ENCODE results near the gene BOC.

BOC gene

DNA sequence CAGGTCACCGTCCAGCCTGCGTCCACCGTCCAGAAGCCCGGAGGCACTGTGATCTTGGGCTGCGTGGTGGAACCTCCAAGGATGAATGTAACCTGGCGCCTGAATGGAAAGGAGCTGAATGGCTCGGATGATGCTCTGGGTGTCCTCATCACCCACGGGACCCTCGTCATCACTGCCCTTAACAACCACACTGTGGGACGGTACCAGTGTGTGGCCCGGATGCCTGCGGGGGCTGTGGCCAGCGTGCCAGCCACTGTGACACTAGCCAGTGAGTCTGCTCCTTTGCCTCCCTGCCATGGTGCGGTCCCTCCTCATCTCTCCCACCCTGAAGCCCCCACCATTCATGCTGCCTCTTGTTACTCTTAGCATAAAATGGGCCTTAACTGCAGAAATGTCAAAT is 39.2 kb downstream of the BOC start:
- no peak for DNase-seq

DNA sequence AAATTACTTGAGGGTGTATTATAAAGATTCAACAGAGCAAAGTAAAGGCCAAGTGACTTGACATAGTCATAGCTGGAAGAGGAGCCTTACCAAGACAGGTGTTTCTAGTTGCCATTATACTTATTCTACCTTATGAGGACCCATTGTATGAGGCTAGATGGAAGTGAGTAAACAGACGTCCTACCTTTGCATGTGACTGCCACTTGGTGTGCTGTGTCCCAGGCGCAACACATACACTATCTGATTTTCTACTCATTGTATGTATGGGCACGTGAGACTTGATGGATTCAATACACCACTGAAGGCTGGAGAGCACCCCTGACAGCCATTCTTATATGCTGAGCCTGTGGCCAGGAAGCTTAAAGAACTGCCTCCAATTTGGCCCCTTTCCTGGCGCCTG is 40.5 kb downstream of the BOC start:
- DNase-seq: no peak

DNA sequence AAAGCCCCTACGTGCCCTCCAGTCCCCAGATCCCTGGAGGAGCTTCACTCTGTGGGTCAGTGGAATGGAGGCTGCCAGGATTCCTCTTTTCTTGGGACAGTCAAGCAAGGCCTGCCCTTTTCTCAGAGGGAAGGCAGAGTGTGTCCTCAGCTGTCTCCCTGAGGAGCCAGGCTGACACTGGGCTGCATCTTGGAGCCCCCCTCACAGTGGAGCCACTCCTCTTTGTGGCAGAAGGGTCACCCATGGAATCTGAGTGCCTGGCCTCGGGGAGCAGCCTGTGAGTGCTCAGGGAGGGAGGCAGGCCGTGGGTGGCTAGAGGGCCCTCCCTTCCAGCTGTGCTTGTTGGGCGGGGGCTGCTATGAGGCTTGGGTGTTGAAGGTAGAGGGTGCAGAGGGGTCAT is 41.2 kb downstream of the BOC start:
- DNase-seq: no peak

DNA sequence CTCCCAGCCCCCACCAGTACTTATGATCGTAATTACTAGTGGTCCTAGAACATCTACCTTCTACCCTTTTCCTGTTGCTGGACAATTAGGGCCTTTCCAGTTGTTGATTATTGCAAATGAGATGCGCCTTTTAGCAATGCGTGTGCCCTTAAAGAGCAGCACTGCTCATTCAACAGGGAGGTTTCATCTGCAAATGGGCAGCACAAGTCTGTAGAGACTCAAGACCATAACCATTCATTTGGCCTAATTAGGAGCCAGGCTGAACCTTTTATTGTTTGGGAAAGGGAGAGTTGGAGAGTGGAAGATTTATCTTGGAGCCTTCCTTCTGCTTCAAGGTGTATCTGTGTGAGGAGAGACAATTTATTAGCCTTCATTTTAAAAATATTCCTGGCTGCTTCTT is 42.3 kb downstream of the BOC start:
- DNase-seq: no peak

DNA sequence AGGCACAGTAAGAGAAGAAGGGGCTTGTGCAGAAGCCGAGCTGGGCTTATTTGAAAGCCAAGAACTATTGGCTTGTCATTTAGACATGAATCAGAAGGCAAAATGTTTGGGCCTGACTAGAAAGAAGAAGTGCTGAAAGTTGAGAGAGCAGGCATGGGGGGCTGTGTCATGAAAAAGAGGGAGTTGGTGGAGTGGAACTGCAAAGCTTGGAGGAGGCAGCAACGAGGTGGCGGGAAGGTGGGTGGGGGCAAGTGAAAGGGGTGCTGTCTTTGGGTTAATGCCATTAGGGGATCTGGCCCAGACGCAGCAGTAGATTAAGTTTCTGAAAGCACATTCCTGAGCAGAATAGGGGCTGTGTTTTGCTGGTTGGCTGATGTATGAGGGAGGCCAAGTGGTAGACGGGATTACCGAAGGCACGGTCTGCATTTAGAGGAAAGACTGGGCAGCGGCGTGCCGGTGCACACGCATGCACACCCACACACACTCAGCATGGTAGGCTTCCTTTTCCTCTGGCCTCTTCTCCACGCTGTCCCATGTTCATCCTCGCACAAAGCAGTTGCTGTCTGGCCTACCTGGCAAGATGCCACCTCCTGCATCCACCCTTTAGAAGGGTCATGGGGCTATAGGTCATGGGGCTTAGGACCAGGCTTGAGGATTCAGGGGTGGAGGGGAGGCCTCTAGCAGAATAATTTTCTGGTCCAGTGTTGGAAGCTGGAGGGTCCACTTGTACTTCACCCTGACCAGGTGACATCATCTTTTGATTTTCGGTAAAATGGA is 43.0 kb downstream of the BOC start:
- DNase-seq: no peak

DNA sequence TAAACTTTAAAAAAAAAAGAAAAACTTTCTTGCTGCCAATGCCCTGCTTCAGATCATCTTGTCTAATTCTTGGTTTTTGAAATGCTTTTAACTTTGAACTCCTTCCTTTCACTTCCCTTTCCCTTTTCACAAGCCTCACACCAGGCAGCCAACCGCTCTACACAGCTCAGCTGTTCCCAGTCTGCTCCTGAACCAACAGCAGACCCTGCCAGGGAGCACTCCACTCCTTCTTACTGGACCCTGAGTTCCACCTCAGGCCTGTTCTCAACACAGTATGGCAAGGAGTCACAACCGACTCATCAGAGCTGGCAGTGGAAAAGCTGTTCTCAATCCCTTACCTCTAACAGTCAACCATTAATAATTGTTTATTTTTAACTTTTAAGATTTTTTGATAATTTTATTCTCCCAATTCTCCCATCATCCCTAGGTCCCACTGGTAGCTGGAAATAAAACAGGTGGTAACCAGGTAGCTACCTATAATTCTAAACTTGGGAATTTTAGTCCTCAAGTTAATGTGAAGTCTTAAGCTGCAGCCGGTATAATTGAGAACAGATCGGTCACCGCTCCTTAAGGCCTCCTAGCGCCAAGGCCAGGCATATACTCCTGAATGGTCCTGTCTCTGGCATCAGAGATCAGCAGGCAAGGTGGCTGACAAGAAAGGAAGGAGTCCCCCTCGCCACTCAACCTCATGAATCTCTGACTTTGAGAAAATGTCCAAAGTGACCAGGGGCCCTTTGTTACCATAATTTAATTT is 43.9 kb downstream of the BOC start:
- DNase-seq: no peak

DNA sequence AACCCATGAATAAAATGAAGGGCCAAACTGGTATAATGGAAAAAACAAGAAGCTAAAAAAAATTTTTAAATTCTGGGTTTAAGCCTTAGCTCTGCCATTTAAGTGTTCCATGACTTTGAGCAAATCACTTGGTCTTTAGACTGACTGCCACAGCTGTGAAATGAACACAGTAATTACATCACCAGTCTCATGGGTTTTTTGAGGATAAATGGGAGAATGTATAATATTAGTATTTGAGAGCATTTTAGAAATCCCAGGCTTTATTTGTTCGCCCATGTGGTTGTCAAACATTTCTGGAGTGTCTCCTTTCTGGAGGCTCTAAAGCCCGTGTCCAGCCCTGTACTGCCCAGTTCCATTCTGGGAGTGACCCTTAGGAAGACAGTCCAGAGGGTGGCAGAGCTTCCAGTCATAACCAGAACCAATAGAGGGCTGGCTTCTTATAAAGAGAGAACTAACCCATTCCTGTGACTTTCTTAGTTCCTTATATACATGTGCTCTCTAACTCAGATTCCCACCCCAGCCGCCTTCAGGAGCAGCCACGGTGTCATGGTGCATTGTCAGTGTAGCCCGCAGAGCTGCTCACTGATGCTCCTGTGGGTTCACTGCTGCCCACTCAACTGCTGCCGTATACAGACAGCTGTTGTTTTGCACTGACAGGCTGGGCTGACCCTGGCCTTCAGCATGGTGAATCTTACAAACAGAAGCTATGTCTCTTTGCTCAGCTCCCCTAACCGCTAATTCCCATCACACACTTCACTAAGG is 44.7 kb downstream of the BOC start:
- no peak for DNase-seq

DNA sequence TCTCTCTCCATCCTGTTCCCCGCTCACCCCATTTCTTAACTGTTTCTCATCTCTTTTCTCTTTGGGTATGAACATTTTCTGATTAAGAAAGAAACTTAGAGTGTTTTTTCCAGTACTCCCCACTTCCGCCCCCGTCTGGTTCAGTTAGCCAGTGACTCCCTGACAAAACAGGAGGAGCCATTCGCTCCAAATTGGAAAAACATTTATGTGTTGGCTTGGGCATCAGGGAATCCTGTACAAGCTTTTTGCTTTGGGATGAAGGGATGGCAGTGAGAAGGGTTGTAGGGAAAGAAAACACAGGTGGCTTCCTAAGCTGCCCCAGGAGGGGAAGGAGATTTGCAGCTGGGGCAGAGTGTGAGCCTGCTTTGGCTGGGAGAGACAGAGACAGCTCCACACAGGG is 47.0 kb downstream of the BOC start:
- DNase-seq: no peak

DNA sequence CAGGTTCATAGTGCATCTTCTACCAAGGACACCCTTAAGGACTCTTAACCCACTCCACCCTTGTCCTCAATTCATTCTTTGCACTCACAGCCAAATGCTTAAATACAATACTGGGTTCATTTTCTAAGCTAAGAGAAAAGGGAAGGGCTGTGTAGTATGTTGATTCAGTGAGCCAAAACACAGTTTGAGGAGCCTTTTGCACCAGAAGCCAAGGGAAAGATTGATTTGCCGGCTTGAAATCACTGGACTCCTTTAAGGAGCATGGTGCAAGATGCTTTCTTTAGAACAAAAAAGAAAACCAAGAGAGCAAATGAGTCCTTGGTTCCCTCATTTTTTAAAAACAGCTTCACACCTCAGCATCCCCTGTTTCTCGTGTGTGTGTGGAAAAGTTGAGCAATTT is 47.8 kb downstream of the BOC start:
- no peak for DNase-seq

DNA sequence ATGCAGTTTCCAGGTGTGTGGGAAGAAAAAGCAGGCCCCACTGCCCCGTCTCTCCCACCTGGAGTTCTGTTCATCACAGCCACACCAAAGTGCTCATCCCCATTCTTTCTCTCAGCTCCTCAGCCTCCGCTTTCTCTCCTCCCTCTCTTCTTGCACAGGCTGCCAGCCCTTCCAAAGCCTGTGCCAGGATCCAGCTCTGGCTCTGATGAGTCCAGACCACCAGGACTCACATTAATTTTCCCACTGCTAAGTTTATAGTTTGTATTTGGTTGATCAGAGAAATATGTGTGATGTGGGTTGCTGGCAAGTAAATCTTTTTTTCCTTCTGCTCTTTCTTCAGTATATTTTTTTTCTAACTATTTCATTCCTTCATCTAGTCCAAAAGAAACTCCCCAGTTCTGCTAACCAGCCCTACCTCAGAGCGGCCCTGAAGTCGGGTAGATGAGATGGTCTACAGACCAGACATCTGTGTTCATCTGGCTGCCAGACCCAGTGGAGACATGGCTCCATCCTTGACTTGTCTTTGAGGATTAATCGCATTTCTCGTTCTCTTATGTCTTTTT is 49.8 kb downstream of the BOC start:
- DNase-seq: no peak

DNA sequence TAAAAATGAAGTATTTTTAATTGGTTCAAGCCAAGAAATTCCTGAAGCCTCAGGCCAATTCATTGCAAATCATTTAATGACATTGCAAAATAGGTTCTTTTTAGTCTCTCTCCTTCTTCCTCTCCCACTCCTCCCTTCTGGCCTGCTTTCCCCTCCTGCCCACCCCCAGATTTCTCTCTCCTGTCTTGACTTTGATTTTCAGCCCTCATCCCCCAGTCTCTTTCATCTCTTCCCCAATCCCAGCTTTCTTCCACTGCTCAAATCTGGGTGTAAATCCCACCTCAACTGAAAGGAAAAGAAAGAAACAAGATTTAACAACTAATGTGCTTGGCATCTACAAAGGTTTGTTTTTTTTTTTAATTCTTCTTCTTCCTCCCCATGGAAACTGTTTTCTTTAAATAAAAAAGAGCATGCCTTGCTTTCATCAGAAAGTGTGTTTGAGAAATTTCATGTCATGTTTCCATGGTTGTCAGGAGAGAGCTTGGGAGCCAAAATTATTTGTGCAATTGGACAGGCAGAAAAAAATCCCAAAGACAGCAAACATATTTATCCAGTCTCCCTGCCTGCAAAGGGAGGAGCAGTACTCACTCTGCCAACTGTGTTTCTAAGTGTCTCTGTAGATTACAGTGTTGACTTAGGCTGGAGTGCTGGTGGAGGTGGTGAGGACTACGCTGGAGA is 50.4 kb downstream of the BOC start:
- no peak for DNase-seq

DNA sequence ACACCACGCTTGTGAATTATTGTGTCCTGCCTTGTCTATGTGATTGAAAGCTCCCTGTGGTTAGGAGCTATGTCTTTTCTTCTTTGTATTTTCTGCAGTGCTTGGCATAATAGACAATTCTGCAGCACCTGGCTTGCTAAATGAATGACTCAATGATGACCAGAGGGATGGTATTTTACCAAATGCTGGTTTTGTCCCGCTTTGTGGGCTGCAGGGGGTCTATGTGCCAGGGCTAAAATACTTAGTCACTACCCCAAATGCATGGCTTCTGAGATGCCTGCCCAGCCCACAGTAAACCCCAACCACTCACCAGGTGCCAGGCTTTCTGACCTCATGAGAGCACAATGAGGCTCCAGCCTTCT is 50.9 kb downstream of the BOC start:
- DNase-seq: no peak

DNA sequence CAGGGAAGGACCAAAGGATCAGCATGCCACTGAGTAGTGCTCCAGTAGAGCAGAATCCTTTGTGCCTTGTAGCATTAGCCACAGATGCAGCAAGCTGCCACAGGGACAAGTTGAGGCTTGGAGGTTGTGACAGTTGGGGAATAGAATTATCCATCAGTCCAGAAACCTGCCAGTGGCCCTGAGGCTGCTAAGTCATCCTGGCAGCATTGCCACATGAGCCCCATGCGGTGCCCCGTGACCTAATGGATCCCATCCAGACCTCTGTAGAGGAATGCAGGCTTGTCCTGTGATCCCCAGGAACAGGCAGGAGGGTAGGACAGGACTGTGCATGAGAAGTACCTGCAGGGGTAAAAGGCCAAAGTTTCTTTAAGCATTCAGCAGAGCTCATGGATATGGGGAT is 51.7 kb downstream of the BOC start:
- no peak for DNase-seq

DNA sequence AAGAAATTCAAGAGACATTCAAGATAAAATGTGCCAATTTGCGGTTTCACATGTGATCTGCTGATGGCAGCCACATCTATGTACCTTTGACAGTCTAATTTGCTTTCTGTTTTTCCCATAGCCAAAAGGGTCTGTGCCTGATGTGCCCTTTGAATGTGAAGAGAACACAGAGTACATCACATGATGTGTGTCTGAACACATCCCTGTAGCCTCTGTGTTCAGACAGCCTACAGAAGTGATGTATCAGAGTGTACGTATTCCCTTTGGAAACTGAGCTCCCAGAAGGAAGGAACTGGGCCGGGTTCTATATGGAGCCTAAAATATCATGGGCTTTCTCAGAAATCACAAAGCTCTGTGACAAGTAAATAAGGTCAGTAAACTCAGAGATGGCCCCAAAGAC is 52.4 kb downstream of the BOC start:
- DNase-seq: no peak

DNA sequence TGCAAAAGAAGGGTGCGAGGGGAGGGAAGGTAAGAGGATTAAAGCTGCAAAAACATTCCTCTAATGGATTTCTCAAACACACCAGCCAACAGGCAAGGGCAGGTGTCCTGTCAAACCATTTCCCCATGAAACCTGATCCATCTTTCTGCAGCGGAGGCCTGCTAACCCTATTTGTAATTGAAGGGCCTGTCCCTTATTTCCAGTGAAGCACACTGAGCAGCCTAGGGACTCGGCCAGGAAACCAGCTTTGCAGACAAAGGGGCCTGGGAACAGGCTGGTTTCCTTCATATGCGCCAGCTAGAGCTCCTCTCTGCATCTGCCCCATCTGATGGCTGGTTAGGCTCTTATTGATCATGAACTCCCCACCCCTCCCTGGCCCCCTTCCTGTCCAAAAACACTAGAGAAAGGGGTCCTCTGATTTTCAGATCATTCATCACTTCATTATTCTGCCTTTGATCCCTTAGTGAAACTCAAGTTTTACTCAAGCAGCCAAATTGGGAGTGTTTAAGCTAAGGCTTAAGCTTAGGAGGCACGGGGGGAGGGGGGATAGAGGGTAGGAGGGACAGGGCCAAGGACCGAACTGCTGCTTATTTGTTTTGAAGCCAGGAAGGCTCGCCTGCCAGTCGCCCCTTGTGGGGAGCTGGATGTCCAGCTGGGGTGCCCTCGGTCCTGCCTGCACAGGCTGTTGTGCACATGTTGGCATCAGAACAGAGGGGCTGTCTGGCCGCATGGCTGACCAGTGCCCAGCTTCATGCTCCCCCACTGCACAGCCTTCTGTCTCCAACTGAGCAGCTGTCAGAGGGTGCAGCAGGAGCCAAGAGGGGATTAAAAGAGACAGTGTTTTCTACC is 53.1 kb downstream of the BOC start:
- DNase-seq: no peak

DNA sequence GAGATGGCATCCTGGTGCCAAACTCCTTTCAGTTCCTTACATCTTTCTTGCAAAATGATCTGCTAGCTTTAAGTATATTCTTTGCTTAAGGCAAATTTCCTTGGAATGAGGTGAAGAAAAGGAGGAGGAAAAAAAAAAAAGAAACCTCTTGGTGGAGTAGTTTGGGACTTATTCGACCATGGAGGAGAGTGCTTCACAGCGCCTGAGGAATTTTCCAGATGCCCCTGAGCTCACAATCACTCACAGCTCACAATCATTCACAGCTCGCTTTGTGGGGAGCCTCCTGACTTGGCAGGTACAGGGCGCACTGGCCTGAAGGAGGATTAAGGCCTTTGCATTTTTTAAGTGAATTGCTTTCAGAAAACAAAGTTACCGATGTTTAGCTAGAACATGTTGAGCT is 53.9 kb downstream of the BOC start:
- DNase-seq: no peak

DNA sequence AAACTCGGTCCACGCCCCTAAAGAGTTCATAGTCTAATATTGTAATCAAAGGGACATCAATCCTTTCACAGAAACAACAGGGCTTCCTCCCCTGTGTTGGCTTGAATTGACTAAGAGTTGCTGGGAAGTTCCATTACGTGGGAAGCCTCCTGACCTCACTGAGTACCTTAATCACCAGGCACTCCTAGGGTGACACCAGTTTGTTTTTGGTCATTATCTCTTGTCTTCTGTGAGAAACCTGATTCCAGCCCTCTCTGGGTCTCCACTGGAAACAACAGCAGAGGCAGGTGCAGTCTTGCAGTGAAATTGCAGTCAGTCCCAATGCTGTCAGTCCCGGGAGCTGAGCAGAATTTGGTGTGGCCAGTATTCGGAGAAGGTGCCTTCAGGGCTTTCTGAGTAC is 55.4 kb downstream of the BOC start:
- no peak for DNase-seq

DNA sequence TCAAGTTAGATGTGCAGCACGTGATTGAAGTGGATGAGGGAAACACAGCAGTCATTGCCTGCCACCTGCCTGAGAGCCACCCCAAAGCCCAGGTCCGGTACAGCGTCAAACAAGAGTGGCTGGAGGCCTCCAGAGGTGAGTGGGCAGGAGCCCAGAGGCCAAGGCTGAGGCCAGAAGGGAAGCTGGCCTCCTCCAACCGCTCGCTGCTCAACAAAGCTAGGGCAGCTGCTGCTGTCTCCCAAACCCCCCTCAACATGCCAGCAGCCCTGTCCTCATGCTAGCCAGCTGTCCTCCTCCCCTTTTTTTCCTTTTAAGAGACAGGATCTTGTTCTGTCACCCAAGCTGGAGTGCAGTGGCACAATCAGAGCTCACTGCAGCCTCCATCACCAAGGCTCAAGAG is 57.0 kb downstream of the BOC start:
- no peak for DNase-seq

DNA sequence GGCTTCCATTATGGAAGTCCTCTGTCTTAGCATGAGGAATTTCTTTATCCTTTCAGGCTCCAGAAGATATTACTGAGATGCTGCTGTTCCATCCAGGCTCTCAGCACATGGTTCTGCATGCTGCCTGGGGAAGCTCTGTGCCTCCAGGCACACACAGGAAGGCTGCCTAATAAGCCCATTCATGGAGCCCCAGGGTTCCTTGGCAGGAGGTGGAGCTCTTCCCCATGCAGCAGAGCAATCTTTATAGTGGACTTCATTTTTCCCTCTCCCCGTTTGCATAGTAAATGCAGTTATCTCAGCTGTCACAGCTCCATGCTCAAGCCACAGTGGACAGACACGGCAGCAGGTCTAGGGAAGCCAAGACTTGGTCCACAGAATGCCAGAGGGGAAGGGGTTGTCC is 57.6 kb downstream of the BOC start:
- no peak for DNase-seq

DNA sequence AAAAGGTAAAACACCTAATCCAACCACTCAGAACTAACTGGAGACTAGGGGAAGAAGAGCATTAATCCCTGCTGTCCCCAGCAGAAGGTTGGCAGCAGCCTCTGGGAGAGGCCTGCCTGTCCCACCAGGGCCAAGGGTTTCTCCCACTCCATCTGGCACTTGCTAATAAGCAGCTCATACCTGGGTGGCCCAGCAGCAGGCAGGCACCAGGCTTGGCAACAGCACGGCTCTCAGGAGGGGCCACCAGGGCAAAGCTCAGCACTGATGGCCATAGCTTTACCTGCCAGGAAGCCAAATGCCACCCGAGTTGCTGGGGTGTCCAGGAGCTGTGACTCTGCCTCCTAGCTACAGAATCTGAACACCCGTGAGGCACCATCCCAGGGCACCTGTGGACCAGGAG is 58.3 kb downstream of the BOC start:
- no peak for DNase-seq

DNA sequence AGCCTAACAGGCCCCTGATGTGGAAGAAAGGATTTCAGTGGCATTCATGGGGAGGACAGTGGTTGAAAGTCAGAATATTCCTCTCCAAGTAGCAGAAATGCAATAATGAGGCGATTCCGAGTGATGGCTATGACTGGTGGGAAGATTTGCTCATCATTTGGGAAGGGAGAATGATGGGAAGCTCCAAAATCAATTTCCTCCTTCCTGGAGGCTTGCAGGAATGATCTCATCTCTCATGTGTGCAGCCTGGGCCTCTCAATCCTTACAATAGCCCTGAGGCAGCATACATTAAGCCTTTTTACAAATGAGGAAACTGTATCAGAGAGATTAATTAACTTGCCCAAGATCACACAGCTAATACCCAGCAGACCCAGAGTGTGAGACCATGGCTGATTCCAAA is 58.7 kb downstream of the BOC start:
- DNase-seq: no peak

DNA sequence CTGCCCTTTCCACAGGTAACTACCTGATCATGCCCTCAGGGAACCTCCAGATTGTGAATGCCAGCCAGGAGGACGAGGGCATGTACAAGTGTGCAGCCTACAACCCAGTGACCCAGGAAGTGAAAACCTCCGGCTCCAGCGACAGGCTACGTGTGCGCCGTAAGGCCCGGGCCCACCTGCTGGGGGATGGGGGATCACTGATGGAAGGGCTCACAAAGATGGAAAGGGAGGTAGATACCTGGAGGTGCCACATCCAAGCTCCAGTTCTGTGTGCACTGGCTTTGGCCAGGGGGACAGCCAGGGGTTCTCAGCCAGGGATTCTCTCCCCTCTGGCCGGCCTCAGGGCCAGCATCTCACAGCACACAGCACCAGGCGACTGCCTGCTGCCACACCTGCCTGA is 59.4 kb downstream of the BOC start:
- DNase-seq: no peak
